Measurements from ENCODE around the gene NMNAT2.

Gene NMNAT2

DNA sequence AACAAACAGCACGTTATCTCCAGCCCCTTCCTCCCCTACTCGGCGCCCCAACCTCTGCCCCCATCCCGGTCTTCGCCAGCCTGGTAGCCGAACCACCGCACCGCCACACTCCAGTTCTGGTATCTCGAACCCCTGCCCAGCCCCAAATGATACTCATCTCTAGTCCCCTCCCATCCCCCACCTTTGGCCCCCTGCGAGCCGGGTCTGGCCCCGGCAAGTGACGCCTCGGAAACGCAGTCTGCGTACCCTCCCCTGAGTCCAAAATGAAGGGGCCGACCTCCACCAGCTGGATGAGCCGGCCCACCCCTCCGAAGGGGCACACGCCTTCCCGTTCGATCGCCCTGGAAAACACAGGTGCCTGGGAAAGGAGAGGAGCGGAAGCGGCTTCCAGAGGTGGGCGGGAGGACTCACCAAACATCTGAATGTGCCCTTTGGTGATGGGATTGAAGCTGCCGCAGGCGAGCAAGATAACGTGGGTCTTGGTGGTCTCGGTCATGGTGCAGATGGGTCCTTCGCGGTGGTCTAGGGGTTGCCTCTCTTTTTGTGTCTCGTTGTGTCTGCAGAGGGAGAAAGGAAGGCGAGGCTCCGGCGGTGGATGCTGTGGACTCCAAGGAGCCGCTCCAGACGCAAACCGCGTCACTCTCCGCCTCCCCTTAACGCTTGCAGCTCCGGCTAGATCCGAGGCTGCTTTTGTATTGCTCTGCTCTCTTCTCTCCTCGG, at the start of gene NMNAT2:
NMNAT2 (minus strand) TSS at position 609 of the 720 bp plus-strand sequence; CDS start at position 496, 113 bp downstream.
- Histone ChIP-seq H3K36me3 (ENCODE audit: control insufficient read depth, insufficient read depth, low read length) (no peaks in the 10 kb centered on the region), H3K27me3 (ENCODE audit: control insufficient read depth, insufficient read depth, low read length) (peaks cover 32% of the 10 kb centered on the region), H3K27ac (ENCODE audit: low read depth, low read length) (no peak within 1 kb of the TSS), H3K4me3 (ENCODE audit: low read depth, low read length) (peak within 1 kb of the TSS; percentile 75), H3K4me1 (ENCODE audit: control insufficient read depth, insufficient read depth, low read length) (peaks cover 15% of the 10 kb centered on the region), H3K9ac (ENCODE audit: low read depth, low read length) (no peak within 1 kb of the TSS), H3K9me3 (ENCODE audit: control insufficient read depth, insufficient read depth, low read length) (no peaks in the 10 kb centered on the region)

DNA sequence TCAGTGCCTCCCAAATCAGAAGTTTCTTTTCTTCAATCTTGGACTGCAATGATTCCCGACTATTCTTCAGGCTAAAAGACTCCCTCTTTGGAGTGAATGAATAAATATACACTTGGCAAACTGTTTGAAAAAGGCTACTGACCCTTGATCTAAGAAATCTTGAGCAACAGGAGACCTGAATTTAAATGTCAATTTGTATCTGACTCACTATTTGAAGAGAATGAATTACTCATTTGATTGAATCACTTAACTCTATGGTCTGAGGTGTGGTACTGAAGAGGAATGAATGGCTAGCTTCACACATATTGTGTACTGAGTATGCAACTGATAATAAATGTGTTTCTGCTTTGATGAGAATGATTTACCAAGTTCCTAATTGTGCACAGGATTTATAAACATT, 49.5 kb upstream of the NMNAT2 start:
- Histone ChIP-seq H3K36me3 (ENCODE audit: control insufficient read depth, insufficient read depth, low read length) (no peaks in the 10 kb centered on the region), H3K9me3 (ENCODE audit: control insufficient read depth, insufficient read depth, low read length) (no peaks in the 10 kb centered on the region), H3K4me3 (ENCODE audit: low read depth, low read length) (no peak overlapping the region), H3K9ac (ENCODE audit: low read depth, low read length) (no peak overlapping the region), H3K4me1 (ENCODE audit: control insufficient read depth, insufficient read depth, low read length) (peaks cover 20% of the 10 kb centered on the region), H3K27ac (ENCODE audit: low read depth, low read length) (no peak overlapping the region), H3K27me3 (ENCODE audit: control insufficient read depth, insufficient read depth, low read length) (no peaks in the 10 kb centered on the region)

DNA sequence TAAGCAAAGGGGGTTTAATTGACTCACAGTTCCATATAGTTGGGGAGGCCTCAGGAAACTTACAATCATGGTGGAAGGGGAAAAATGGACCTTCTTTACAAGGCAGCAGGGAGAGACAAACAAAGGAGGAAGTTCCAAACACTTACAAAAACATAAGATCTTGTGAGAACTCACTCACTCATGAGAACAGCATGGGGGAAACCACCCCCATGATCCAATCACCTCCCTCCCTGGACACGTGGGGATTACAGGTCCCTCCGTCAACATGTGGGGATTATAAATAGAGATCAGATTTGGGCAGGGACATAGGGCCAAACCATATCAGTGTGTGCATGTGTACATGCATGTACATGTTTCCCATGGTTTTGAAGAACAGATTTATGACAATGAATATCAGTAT, 48.6 kb upstream of the NMNAT2 start:
- no peak overlapping the region for H3K4me3 ChIP-seq (ENCODE audit: low read depth, low read length)
- no peaks in the 10 kb centered on the region for H3K36me3 ChIP-seq (ENCODE audit: control insufficient read depth, insufficient read depth, low read length)
- H3K27me3 ChIP-seq (ENCODE audit: control insufficient read depth, insufficient read depth, low read length), result no peaks in the 10 kb centered on the region
- H3K9me3 ChIP-seq (ENCODE audit: control insufficient read depth, insufficient read depth, low read length), result no peaks in the 10 kb centered on the region
- no peak overlapping the region for H3K27ac ChIP-seq (ENCODE audit: low read depth, low read length)
- H3K4me1 ChIP-seq (ENCODE audit: control insufficient read depth, insufficient read depth, low read length), result peaks cover 29% of the 10 kb centered on the region
- no peak overlapping the region for H3K9ac ChIP-seq (ENCODE audit: low read depth, low read length)

DNA sequence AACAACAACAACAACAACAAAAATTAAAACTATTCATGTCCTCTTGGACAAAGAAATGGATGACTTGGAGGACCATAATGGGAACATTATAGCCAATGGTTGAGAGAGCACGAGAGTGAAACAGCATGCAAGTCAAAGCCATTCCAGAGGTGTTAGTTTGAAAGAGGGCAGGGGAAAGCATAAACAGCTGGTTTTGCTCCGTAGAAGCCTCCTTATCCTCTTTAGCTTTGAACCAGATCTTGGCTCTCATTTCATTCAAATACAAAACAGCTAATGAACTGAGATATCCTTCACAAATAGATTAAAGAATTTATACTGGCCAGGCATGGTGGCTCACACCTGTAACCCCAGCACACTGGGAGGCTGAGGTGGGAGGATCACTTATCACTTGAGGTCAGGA, 45.4 kb upstream of the NMNAT2 start:
- no peaks in the 10 kb centered on the region for H3K9me3 ChIP-seq (ENCODE audit: control insufficient read depth, insufficient read depth, low read length)
- H3K27ac ChIP-seq (ENCODE audit: low read depth, low read length), result no peak overlapping the region
- no peak overlapping the region for H3K9ac ChIP-seq (ENCODE audit: low read depth, low read length)
- H3K27me3 ChIP-seq (ENCODE audit: control insufficient read depth, insufficient read depth, low read length), result no peaks in the 10 kb centered on the region
- H3K36me3 ChIP-seq (ENCODE audit: control insufficient read depth, insufficient read depth, low read length), result no peaks in the 10 kb centered on the region
- no peak overlapping the region for H3K4me3 ChIP-seq (ENCODE audit: low read depth, low read length)
- H3K4me1 ChIP-seq (ENCODE audit: control insufficient read depth, insufficient read depth, low read length), result peaks cover 27% of the 10 kb centered on the region

DNA sequence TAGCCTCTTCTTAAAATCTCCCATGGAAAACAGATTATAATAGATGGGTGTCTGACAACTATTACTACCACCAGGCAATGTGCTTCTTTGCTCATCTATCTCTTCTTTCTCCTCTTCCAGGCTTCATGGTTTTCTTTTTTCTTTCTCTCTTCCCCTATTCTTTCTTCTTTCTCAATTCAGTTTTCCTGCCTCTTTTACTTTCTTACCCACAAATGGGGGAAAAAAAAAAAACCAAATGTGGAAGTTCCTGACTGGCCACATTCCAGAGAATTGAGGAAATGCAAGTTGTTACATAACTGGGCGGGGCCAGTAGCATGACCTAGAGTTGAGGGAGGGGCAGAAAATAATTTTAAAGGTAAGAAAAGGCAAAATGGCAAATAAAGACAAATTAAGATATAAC, 43.2 kb upstream of the NMNAT2 start:
- peak overlapping the region; percentile 29 for H3K27ac ChIP-seq (ENCODE audit: low read depth, low read length)
- no peak overlapping the region for H3K9ac ChIP-seq (ENCODE audit: low read depth, low read length)
- H3K4me1 ChIP-seq (ENCODE audit: control insufficient read depth, insufficient read depth, low read length), result peaks cover 22% of the 10 kb centered on the region
- H3K36me3 ChIP-seq (ENCODE audit: control insufficient read depth, insufficient read depth, low read length), result no peaks in the 10 kb centered on the region
- no peaks in the 10 kb centered on the region for H3K27me3 ChIP-seq (ENCODE audit: control insufficient read depth, insufficient read depth, low read length)
- H3K4me3 ChIP-seq (ENCODE audit: low read depth, low read length), result no peak overlapping the region
- no peaks in the 10 kb centered on the region for H3K9me3 ChIP-seq (ENCODE audit: control insufficient read depth, insufficient read depth, low read length)

DNA sequence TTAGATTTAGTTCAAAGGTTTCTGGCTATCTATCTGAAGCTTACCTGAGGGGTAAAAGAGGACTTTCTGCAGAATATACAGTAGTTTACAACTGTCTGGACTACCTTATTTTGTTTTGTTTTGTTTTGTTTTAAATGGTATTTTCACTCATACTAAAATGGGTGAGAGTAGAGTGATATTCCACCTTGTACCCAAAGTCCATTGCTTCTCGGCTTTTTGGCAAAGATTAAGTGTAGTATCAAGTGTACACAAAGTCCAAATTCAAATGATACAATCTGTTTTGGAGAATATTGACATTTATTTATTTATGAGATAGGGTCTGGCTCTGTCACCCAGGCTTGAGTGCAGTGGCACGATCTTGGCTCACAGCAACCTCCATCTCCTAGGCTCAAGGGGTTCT, 42.4 kb upstream of the NMNAT2 start:
- Histone ChIP-seq H3K4me3 (ENCODE audit: low read depth, low read length) (no peak overlapping the region), H3K9ac (ENCODE audit: low read depth, low read length) (no peak overlapping the region), H3K9me3 (ENCODE audit: control insufficient read depth, insufficient read depth, low read length) (no peaks in the 10 kb centered on the region), H3K27me3 (ENCODE audit: control insufficient read depth, insufficient read depth, low read length) (no peaks in the 10 kb centered on the region), H3K4me1 (ENCODE audit: control insufficient read depth, insufficient read depth, low read length) (peaks cover 22% of the 10 kb centered on the region), H3K27ac (ENCODE audit: low read depth, low read length) (no peak overlapping the region), H3K36me3 (ENCODE audit: control insufficient read depth, insufficient read depth, low read length) (no peaks in the 10 kb centered on the region)

DNA sequence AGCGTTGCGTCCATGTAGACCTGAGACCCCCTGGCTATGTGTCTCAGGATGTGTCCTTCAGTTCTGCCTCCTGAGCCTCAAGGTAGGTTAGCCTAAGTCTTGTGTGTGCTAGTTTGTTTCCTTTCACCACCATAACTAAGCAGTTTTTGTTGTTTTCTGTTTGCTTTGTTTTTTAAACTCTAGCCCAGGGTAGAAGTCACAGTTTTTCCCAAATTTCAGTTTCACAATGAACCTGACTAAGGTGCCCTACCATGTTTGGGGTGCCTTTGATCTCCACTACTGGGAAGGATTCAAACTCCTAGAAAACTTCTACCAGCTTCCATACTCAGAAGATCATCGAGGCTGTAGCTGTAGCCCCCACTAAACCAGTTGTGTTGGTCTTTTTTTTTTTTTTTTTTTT, 39.3 kb upstream of the NMNAT2 start:
- Histone ChIP-seq H3K4me3 (ENCODE audit: low read depth, low read length) (no peak overlapping the region), H3K27me3 (ENCODE audit: control insufficient read depth, insufficient read depth, low read length) (no peaks in the 10 kb centered on the region), H3K27ac (ENCODE audit: low read depth, low read length) (no peak overlapping the region), H3K4me1 (ENCODE audit: control insufficient read depth, insufficient read depth, low read length) (peaks cover 18% of the 10 kb centered on the region), H3K9ac (ENCODE audit: low read depth, low read length) (no peak overlapping the region), H3K9me3 (ENCODE audit: control insufficient read depth, insufficient read depth, low read length) (no peaks in the 10 kb centered on the region), H3K36me3 (ENCODE audit: control insufficient read depth, insufficient read depth, low read length) (no peaks in the 10 kb centered on the region)

DNA sequence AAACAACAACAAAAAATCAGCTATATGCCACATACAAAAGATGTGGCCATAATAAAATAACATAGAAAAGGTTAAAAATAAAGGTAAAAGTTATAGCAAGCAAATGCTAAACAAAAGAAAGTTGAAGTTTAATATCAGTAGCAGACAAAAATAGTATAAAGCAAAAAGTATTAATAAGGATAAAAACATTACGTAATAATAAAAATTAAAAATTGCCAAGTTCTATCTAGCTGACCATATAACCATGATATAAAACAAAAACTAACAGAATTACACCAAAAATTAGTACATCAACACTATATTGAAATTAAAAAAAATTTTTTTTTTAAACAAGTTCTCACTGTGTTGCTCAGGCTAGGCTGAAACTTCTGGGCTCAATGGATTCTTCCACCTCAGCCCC, 38.6 kb upstream of the NMNAT2 start:
- H3K9ac ChIP-seq (ENCODE audit: low read depth, low read length), result no peak overlapping the region

DNA sequence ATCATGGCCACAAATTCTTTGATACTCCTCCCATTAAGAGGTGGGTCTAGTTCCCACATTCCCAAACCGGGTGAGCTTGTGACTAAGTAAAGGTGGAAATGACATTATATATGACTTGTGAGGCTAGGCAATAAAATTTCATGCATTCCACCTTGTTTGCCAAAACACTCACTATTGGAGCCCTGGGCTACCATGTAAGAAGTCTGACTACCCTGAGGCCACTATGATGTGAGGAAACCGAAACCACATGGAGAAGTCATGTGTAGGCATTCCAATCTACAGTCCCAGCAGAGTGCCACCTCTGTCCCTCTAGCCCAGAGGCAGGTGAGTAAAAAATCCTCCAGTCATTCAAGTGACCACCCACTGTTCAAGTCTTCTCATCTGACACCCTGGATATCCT, 36.2 kb upstream of the NMNAT2 start:
- Histone ChIP-seq H3K4me1 (ENCODE audit: control insufficient read depth, insufficient read depth, low read length) (no peaks in the 10 kb centered on the region), H3K4me3 (ENCODE audit: low read depth, low read length) (no peak overlapping the region), H3K9me3 (ENCODE audit: control insufficient read depth, insufficient read depth, low read length) (no peaks in the 10 kb centered on the region), H3K27ac (ENCODE audit: low read depth, low read length) (no peak overlapping the region), H3K27me3 (ENCODE audit: control insufficient read depth, insufficient read depth, low read length) (no peaks in the 10 kb centered on the region), H3K9ac (ENCODE audit: low read depth, low read length) (no peak overlapping the region), H3K36me3 (ENCODE audit: control insufficient read depth, insufficient read depth, low read length) (no peaks in the 10 kb centered on the region)

More for the DNA sequence above, 38.6 kb upstream of the NMNAT2 start:
- H3K36me3 ChIP-seq (ENCODE audit: control insufficient read depth, insufficient read depth, low read length), result no peaks in the 10 kb centered on the region
- no peak overlapping the region for H3K27ac ChIP-seq (ENCODE audit: low read depth, low read length)
- peaks cover 11% of the 10 kb centered on the region for H3K4me1 ChIP-seq (ENCODE audit: control insufficient read depth, insufficient read depth, low read length)
- no peak overlapping the region for H3K4me3 ChIP-seq (ENCODE audit: low read depth, low read length)
- no peaks in the 10 kb centered on the region for H3K27me3 ChIP-seq (ENCODE audit: control insufficient read depth, insufficient read depth, low read length)
- H3K9me3 ChIP-seq (ENCODE audit: control insufficient read depth, insufficient read depth, low read length), result no peaks in the 10 kb centered on the region

DNA sequence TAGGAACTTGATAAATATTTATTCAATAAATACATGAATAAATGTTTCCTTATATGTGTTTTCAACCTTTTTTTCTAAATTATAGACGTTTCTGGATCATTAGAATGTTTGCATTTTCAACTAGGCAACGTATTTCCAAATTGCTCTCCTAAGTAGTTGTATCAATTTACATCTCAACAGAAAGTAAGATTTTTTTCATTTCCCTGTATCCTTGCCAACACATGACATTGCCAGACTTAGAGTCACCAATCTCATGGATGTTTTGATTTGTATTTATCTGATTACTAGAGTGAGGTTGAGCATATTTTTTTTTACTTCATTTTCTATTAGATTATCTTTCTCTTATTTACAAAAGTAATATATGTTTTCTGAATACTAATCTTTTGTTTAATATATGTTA, 31.9 kb upstream of the NMNAT2 start:
- Histone ChIP-seq H3K4me3 (ENCODE audit: low read depth, low read length) (no peak overlapping the region), H3K4me1 (ENCODE audit: control insufficient read depth, insufficient read depth, low read length) (no peaks in the 10 kb centered on the region), H3K9ac (ENCODE audit: low read depth, low read length) (no peak overlapping the region), H3K9me3 (ENCODE audit: control insufficient read depth, insufficient read depth, low read length) (no peaks in the 10 kb centered on the region), H3K27me3 (ENCODE audit: control insufficient read depth, insufficient read depth, low read length) (no peaks in the 10 kb centered on the region), H3K36me3 (ENCODE audit: control insufficient read depth, insufficient read depth, low read length) (no peaks in the 10 kb centered on the region), H3K27ac (ENCODE audit: low read depth, low read length) (no peak overlapping the region)

DNA sequence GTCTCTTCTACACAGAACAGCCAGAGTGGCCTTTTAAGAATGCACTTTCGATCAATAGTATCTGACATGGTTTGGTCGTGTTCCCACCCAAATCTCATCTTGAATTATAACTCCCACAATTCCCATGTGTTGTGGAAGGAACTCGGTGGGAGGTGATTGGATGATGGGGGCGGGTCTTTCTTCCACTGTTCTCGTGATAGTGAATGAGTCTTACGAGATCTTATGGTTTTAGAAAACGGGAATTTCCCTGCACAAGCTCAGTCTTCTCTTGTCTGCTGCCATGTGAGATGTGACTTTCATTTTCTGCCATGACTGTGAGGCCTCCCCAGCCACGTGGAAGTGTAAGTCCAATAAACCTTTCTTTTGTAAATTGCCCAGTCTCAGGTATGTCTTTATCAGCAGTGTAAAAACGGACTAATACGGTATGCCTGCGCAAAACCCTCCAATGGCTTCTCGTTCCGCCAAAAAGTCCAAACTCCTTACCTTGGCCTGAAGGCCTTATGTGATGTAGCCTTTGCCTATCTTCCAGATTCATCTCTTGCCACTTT, 31.1 kb upstream of the NMNAT2 start:
- Histone ChIP-seq H3K27me3 (ENCODE audit: control insufficient read depth, insufficient read depth, low read length) (no peaks in the 10 kb centered on the region), H3K4me1 (ENCODE audit: control insufficient read depth, insufficient read depth, low read length) (peaks cover 5% of the 10 kb centered on the region; the same call in 1 of the 2 replicates), H3K36me3 (ENCODE audit: control insufficient read depth, insufficient read depth, low read length) (no peaks in the 10 kb centered on the region), H3K9ac (ENCODE audit: low read depth, low read length) (no peak overlapping the region), H3K27ac (ENCODE audit: low read depth, low read length) (no peak overlapping the region), H3K4me3 (ENCODE audit: low read depth, low read length) (no peak overlapping the region), H3K9me3 (ENCODE audit: control insufficient read depth, insufficient read depth, low read length) (no peaks in the 10 kb centered on the region)
